GM18870 (cell line): ENCODE data around the gene KLHL41.

Source experiments
- ATAC-seq: cut with Tn5 transposase; IDR thresholded peaks from one replicate; pipeline ENCODE4 v1.9.1; 2021; ENCODE audit warnings: moderate library complexity; ENCODE audit not compliant: unreplicated experiment

KLHL41 gene

DNA sequence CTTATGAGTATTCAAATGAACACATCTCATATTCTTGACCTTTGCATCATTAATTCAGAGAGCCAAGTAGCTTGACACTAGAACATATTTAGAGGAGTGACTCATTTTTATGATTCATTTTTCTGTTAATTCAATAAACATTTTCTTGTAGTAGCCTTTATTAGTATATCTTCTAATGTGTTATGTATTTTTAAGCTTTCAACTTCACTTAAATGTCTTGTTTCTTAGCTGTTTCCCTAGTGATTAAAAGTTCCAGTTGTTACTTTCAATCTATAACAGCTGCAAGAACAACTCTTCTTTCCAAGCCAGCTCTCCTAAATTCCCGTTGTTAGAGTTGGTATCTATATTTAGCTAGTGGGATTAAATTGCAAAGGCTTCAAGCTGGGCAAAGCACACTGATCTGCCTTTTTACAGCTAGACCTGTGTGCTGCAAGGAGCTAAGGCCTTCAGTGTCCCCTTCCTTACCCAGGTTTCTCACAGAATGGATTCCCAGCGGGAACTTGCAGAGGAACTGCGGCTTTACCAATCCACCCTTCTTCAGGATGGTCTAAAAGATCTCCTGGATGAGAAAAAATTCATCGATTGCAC, at the start of gene KLHL41:
Gene KLHL41, plus strand, starts transcription at position 405 of the 588 bp plus-strand sequence. Its CDS starts 77 bp downstream, at position 482.
- ATAC-seq, result no peak

DNA sequence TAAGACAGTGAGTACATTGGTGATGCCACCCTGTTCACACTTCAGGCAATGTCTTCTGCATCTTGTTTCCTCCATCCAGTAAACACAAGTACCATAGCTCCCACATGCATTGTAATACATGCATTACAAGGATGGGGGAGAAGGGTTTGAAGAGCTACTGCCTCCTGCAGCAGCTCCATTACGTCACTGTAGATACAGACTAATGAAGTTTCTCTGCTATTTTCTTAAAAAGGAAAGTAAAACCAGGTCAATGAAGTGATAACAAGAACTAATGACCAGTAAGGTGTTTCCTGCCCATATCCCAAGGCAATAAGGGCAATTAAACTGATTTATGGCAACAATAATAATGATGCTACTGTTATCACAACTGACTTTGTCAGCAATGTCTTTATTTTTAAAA, 48.4 kb upstream of the KLHL41 start:
- no peak for ATAC-seq

GRCh38 chr2:169462896-169463695, 46.4 kb upstream of the KLHL41 start:
- no peak for ATAC-seq

GRCh38 chr2:169464466-169464865, 45.0 kb upstream of the KLHL41 start:
- no peak for ATAC-seq

DNA sequence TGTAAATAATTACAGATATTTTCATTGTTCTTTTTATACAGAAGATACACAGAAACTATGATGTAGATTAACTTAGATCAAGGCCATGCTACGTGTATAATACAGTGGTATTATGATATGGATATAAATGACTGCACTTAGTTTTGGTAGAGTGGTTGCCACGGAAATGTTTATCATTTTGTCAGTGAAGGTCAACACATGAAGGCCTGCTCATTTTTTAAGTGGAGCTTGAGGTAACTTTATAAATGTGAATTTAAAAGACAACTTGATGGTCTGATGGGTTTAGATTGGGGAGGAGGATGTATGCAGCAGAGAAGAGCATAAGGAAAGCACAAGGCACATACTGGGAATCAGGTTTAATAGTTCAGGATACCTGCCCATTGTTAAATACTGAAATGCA, 44.6 kb upstream of the KLHL41 start:
- ATAC-seq, result no peak

GRCh38 chr2:169468841-169469240, 40.7 kb upstream of the KLHL41 start:
- ATAC-seq, result no peak

DNA sequence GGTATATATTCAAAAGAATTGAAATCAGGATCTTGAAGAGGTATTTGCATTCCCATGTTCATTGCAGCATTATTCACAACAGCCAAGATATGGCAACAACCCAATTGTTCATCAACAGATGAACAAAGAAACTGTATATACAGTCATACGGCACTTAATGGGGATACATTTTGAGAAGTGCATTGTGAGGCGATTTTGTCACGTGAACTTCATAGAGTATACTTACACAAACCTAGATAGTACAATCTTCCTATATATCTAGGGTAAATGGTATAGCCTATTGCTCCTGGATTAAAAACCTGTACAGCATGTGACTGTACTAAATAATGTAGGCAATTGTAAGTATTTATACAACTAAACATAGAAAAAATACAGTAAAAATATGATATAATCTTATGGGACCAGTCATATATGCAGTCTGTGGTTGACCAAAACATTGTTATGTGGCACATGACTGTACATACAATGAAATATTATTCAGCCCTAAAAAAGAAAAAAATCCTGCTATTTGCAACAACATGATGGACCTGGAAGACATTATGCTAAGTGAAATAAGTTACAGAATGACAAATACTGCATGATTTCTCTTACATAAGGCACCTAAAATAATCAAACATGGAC, 39.4 kb upstream of the KLHL41 start:
- ATAC-seq, result no peak

GRCh38 chr2:169472249-169472648, 37.3 kb upstream of the KLHL41 start:
- ATAC-seq, result no peak

DNA sequence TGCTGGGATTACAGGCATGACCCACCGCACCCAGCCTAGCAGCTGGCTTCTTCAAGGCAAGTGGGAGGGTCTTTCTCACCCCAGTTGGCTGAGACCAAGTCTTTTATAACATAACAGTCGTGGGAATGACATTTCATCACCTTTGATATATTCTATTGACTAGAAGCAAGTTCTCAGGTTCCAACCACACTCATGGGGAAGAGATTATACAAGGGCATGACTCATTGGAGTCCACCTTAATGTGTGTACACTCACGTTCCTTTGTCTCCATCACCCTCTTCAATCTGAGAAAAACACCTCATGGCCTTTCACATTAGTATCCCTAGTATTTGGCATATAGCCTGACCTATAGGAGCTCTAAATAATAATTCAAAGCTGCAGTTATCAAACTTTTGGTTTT, 33.0 kb upstream of the KLHL41 start:
- ATAC-seq, result no peak

GRCh38 chr2:169478339-169478738, 31.2 kb upstream of the KLHL41 start:
- no peak for ATAC-seq

- peak; percentile 14 for ATAC-seq
These were observed 30.7 kb upstream of the KLHL41 start for GRCh38 chr2:169478745-169479256.

DNA sequence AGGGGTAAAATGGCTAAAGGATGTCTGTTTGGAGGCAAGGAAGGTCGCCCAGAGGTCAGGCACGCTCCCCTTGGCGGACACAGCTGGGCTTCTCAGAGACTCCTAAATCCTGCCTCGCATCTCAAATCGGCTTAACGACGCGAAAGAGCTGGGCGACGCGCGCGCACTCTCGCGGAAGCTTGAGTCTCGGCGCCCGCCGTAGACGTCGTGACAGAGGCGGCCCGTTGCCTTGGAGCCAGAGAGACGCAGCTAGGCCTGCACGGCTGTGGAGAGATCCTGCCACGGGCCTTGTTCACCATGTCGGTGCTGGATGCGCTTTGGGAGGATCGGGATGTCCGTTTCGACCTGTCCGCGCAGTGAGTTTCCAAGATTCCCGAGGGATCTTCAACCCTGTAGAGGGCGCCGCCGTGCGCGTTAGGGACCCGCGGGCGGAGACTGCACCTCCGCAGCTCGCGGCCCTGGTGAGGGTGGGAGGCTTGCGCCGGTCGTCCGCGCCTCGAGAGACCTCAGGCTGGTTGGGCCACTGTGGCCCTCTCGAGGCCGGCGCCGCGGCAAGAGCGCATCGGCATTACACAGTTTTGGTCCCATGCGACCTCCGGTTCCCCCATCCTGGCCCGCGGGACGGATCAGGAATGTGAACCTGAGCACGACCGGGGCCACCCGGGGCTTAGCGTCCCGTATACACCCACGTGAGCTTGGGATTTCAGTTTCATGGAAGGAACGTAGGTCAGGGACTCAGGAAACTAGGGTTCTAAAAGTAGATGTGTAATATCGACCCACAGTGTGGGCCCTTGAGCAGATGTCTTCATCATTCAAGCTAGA, 30.0 kb upstream of the KLHL41 start, which contains the start of gene BBS5:
Gene BBS5, plus strand, starts transcription at position 238 of the 822 bp plus-strand sequence. Its CDS starts 60 bp downstream, at position 298.
- peak; percentile 88 for ATAC-seq

DNA sequence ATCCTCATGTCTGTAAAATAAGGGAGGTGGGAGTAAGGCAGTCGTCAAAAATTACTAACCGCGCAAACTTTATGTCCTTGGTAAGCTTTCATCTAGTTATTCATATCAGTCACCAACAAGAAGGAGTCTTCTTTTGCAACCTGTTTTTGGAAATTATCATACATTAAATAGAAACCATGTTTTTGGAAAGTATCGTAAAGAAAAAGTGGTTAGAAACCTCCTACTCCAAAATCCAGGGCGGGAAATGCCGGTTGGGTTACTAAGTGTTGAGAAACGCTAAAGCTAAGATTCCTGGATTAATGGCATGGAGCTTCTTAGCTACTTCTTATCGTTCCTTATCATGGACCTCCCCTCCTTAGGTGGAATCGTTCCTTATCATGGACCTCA, 29.4 kb upstream of the KLHL41 start:
- no peak for ATAC-seq

- no peak for ATAC-seq
These were observed 23.8 kb upstream of the KLHL41 start for GRCh38 chr2:169485650-169486138.

GRCh38 chr2:169486487-169486886, 23.0 kb upstream of the KLHL41 start:
- no peak for ATAC-seq

- ATAC-seq, result no peak
These were observed 18.7 kb upstream of the KLHL41 start for GRCh38 chr2:169490834-169491233.

GRCh38 chr2:169491378-169491777, 18.1 kb upstream of the KLHL41 start:
- no peak for ATAC-seq

GRCh38 chr2:169493360-169493759, 16.1 kb upstream of the KLHL41 start:
- ATAC-seq, result no peak

DNA sequence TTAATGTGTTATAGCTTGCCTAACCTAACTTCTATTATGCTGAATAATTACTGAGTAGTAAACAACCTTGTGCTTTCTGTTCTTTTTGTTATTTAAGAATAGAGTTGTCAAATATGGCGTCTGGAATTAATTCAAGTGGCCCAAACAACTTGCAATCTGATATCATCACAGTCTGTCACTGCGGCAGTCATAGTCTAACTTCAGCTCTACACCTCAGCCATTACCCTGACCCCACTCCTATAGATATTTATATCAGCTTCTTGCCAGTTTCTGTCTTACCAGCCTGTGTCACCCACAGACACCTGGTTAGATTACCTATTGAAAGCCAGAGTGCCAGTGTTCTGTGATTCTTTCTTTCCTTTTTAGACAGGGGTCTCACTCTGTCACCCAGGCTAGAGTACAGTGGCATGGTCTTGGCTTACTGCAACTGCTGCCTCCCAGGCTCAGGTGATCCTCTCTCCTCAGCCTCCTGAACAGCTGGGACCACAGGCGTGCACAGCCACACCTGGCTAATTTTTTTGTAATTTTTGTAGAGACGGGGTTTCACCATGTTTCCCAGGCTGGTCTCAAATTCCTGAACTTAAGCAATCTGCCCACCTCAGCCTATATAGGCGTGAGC, 14.1 kb upstream of the KLHL41 start:
- no peak for ATAC-seq

DNA sequence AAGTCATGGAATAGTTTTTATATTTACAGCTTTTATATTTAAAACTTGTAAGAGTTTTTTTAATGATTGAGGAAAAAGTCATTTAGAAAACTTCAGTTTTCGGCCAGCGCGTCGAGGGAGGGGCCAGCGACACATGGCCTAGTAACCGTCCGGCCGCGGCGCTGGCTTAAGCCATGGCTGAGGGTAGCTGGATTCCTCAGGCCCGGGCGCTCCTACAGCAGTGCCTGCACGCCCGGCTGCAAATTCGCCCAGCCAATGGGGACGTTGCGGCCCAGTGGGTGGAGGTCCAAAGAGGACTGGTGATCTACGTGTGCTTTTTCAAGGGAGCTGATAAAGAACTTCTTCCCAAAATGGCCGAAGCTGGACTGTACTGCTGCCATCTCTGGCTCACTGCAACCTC, 4.9 kb upstream of the KLHL41 start:
- no peak for ATAC-seq
